GM12891 (cell line): ENCODE results near the gene HOXB1.

Source experiments
- POLR2A ChIP-seq: IDR thresholded peaks from 2 replicates; pipeline ENCODE4 v1.6.1; 2011; ENCODE audit warnings: low read depth, low read length, control low read depth
- POLR2AphosphoS5 ChIP-seq: IDR thresholded peaks from 2 replicates; pipeline ENCODE4 v1.6.1; 2011; ENCODE audit warnings: low read depth, low read length, control low read depth
- TAF1 ChIP-seq: IDR thresholded peaks from 2 replicates; pipeline ENCODE4 v1.6.1; 2011; ENCODE audit warnings: low read depth, low read length, control low read depth

GRCh38 chr17:48571826-48572417, 41.1 kb upstream of the HOXB1 start:
- TF ChIP-seq TAF1 (no peak), POLR2AphosphoS5 (no peak), POLR2A (no peak)
